Chondrocyte (in vitro differentiated cells): ENCODE results near the gene TRPV4. TPM values are rescaled to one million over a fixed set of nuclear protein-coding genes. Genes with fewer than 3 reads are reported as not detected.

Experiments
- DNase-seq: peaks from one replicate; pipeline ENCODE4 v3.0.0; 2021; ENCODE audit warnings: mixed read lengths, low spot score
- H3K27ac Mint-ChIP-seq: one replicate; pipeline ENCODE4 v1.8.0; 2021; ENCODE audit warnings: mild to moderate bottlenecking, moderate library complexity, mixed read lengths; ENCODE audit not compliant: unreplicated experiment
- H3K27me3 Mint-ChIP-seq: 2 replicates; pipeline ENCODE4 v1.8.0; 2021; ENCODE audit warnings: low read depth, mixed read lengths
- H3K36me3 Mint-ChIP-seq: 2 replicates; pipeline ENCODE4 v1.8.0; 2021; ENCODE audit warnings: low read depth, mixed read lengths
- H3K4me1 Mint-ChIP-seq: 2 replicates; pipeline ENCODE4 v1.8.0; 2021; ENCODE audit warnings: low read depth, mild to moderate bottlenecking, mixed read lengths
- H3K4me3 Mint-ChIP-seq: one replicate; pipeline ENCODE4 v1.8.0; 2021; ENCODE audit warnings: mild to moderate bottlenecking, moderate library complexity, mixed read lengths; ENCODE audit not compliant: unreplicated experiment
- H3K9me3 Mint-ChIP-seq: 2 replicates; pipeline ENCODE4 v1.8.0; 2021; ENCODE audit warnings: low read depth, mixed read lengths
- total RNA-seq: library from RNA; stranded (reverse); gene quantifications from 3 replicates; pipeline ENCODE4 v1.2.1, GENCODE V29; 2021
- TF ChIP-seq, protein P1 (sequence below): fragments of 200-600 bp; sonication (generic); IDR thresholded peaks from 2 replicates; pipeline ENCODE4 v1.5.0; 2021; ENCODE audit warnings: antibody characterized with exemption, mild to moderate bottlenecking, moderate library complexity

The TRPV4 gene
- total RNA-seq, 1 donor from 2014 or later: 2.2 TPM

- Mint-ChIP-seq H3K9me3 (peaks cover 4% of the 10 kb centered on the region), H3K36me3 (peaks cover 2% of the 10 kb centered on the region), H3K4me3 (no peak overlapping the region), H3K27ac (no peak overlapping the region), H3K4me1 (no peaks in the 10 kb centered on the region), H3K27me3 (no peaks in the 10 kb centered on the region)
- TF ChIP-seq, protein P1, sequence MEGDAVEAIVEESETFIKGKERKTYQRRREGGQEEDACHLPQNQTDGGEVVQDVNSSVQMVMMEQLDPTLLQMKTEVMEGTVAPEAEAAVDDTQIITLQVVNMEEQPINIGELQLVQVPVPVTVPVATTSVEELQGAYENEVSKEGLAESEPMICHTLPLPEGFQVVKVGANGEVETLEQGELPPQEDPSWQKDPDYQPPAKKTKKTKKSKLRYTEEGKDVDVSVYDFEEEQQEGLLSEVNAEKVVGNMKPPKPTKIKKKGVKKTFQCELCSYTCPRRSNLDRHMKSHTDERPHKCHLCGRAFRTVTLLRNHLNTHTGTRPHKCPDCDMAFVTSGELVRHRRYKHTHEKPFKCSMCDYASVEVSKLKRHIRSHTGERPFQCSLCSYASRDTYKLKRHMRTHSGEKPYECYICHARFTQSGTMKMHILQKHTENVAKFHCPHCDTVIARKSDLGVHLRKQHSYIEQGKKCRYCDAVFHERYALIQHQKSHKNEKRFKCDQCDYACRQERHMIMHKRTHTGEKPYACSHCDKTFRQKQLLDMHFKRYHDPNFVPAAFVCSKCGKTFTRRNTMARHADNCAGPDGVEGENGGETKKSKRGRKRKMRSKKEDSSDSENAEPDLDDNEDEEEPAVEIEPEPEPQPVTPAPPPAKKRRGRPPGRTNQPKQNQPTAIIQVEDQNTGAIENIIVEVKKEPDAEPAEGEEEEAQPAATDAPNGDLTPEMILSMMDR: no peak
- DNase-seq: no peak
Measured at GRCh38 chr12:109783135-109783964, 49.8 kb downstream of the TRPV4 start.

DNA sequence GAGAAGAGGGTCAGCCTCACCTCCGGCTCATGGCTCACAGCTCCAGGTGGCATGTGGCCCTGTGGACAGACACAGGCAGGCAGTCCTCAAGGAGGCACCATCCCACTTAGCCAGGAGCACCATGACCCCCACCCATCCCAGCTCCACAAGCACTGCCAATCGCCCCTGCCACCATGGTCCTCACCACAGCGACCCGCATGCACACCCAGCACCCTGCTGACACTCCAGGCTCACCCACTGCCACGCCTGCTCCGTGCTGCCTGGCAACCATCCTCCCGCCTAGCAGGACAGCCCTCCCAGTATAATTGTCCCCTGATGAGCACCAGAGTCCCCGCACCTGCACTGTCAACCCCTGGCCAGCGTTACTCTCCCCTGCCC, 50.9 kb downstream of the TRPV4 start:
- H3K4me1 Mint-ChIP-seq: no peaks in the 10 kb centered on the region
- no peak for DNase-seq
- no peak overlapping the region for H3K27ac Mint-ChIP-seq
- peaks cover 4% of the 10 kb centered on the region for H3K9me3 Mint-ChIP-seq
- peaks cover 2% of the 10 kb centered on the region for H3K36me3 Mint-ChIP-seq
- H3K4me3 Mint-ChIP-seq: no peak overlapping the region
- no peaks in the 10 kb centered on the region for H3K27me3 Mint-ChIP-seq
- TF ChIP-seq, protein P1: no peak

- TF ChIP-seq, protein P1: no peak
- H3K27ac Mint-ChIP-seq: no peak overlapping the region
- no peak for DNase-seq
- H3K36me3 Mint-ChIP-seq: peaks cover 2% of the 10 kb centered on the region
- H3K27me3 Mint-ChIP-seq: no peaks in the 10 kb centered on the region
- no peak overlapping the region for H3K4me3 Mint-ChIP-seq
- peaks cover 4% of the 10 kb centered on the region for H3K9me3 Mint-ChIP-seq
- no peaks in the 10 kb centered on the region for H3K4me1 Mint-ChIP-seq
Measured at GRCh38 chr12:109781668-109782325, 51.4 kb downstream of the TRPV4 start.

DNA sequence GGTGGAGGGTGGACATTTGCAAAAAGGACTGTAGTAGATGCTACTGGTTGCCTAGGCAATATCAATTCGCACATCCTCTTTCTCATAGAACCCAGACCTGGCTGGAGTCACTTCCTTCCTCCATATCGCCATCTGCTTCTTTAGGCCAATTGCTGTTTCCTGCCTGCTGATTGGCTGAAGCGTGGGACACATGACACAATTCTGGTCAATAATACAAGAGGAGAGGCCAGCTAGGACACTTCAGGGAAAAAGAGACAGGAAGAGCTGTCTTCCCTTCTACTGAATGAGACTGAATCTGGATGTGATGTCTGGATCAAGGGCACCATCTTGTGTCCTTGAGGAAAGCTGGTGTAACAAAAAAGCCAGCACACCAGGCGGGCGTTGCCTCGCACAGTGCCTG, 53.8 kb downstream of the TRPV4 start:
- Mint-ChIP-seq H3K4me3 (no peak overlapping the region), H3K27me3 (no peaks in the 10 kb centered on the region)

GRCh38 chr12:109778684-109779083, 54.5 kb downstream of the TRPV4 start:
- Mint-ChIP-seq H3K27ac (no peak overlapping the region), H3K4me3 (no peak overlapping the region), H3K4me1 (no peaks in the 10 kb centered on the region), H3K9me3 (peaks cover 4% of the 10 kb centered on the region), H3K36me3 (peaks cover 2% of the 10 kb centered on the region), H3K27me3 (peaks cover 2% of the 10 kb centered on the region)
- TF ChIP-seq, protein P1: no peak
- DNase-seq: no peak

More for the DNA sequence above, 53.8 kb downstream of the TRPV4 start:
- Mint-ChIP-seq H3K27ac (no peak overlapping the region), H3K36me3 (peaks cover 2% of the 10 kb centered on the region), H3K4me1 (no peaks in the 10 kb centered on the region), H3K9me3 (peaks cover 4% of the 10 kb centered on the region)
- TF ChIP-seq, protein P1: no peak
- no peak for DNase-seq
